C4-2B (cell line): ENCODE data around the gene SAMMSON.

Source experiments
- CTCF ChIP-seq: fragments of 450-650 bp; conservative IDR thresholded peaks from 2 replicates; pipeline ENCODE4 v1.5.1; 2017; ENCODE audit warnings: mild to moderate bottlenecking
- ZFX ChIP-seq: fragments of 450-650 bp; IDR thresholded peaks from 2 replicates; pipeline ENCODE4 v1.6.1; 2017

- TF ChIP-seq CTCF (peak; percentile 67), ZFX (no peak)
These were observed 108.5 kb downstream of the SAMMSON start for GRCh38 chr3:70108072-70108471.
